Natural killer cell (primary cell): ENCODE results near the gene CCER1. TPM values are rescaled to one million over a fixed set of nuclear protein-coding genes. Genes with fewer than 3 reads are reported as not detected.

Experiments
- ATAC-seq, 3 donors: fragments of 150-1000 bp in 2 of 3; fragments of 200-7000 bp in 1 of 3; cut with Tn5 transposase; 1 replicate in 1 of 3; 2 replicates in 2 of 3; pipeline ENCODE4 v1.10.0; 2021; ENCODE audit warnings: mild to moderate bottlenecking in 2 of 3, moderate library complexity in 2 of 3
- DNase-seq, 2 donors: peaks; one replicate each; pipeline versions ENCODE4 v3.0.0 to v3.0.0-alpha.2; 2013 to 2021; ENCODE audit warnings: mixed read lengths in 1 of 2
- H3K27ac ChIP-seq: one replicate; pipeline ENCODE4 v1.5.1; 2013; ENCODE audit warnings: mild to moderate bottlenecking, low read length
- H3K27me3 ChIP-seq: one replicate; pipeline ENCODE4 v1.6.1; 2013; ENCODE audit warnings: low read length; ENCODE audit not compliant: control insufficient read depth, insufficient read depth
- H3K36me3 ChIP-seq: one replicate; pipeline ENCODE4 v1.6.1; 2013; ENCODE audit warnings: low read length; ENCODE audit not compliant: control insufficient read depth, insufficient read depth
- H3K4me1 ChIP-seq: one replicate; pipeline ENCODE4 v1.6.1; 2013; ENCODE audit warnings: low read length; ENCODE audit not compliant: control insufficient read depth, insufficient read depth
- H3K4me3 ChIP-seq: one replicate; pipeline ENCODE4 v1.5.1; 2013; ENCODE audit warnings: low read length
- H3K9me3 ChIP-seq: one replicate; pipeline ENCODE4 v1.6.1; 2013; ENCODE audit warnings: low read length; ENCODE audit not compliant: control insufficient read depth, insufficient read depth
- H3K27ac Mint-ChIP-seq, 2 donors: one replicate each; pipeline ENCODE4 v1.8.0; 2022; ENCODE audit warnings: mild to moderate bottlenecking in 2 of 2, mixed read lengths in 2 of 2, moderate library complexity in 1 of 2
- H3K27me3 Mint-ChIP-seq, 2 donors: one replicate each; pipeline ENCODE4 v1.8.0; 2022; ENCODE audit warnings: low read depth in 2 of 2, mixed read lengths in 2 of 2
- H3K36me3 Mint-ChIP-seq: one replicate; pipeline ENCODE4 v1.8.0; 2022; ENCODE audit warnings: mixed read lengths
- H3K4me1 Mint-ChIP-seq, 2 donors: one replicate each; pipeline ENCODE4 v1.8.0; 2022; ENCODE audit warnings: mixed read lengths in 2 of 2
- H3K4me3 Mint-ChIP-seq: one replicate; pipeline ENCODE4 v1.8.0; 2022; ENCODE audit warnings: mild to moderate bottlenecking, moderate library complexity, mixed read lengths
- H3K9me3 Mint-ChIP-seq, 2 donors: one replicate each; pipeline ENCODE4 v1.8.0; 2022; ENCODE audit warnings: mixed read lengths in 2 of 2
- CTCF ChIP-seq: fragments of 200-600 bp; IDR thresholded peaks from one replicate; pipeline ENCODE4 v1.8.0; 2022; ENCODE audit warnings: antibody characterized with exemption
- WGBS: methylation state at CpG from one replicate; pipeline ENCODE4 v1.1.7; 2013; ENCODE audit warnings: missing lambda C conversion rate; ENCODE audit not compliant: insufficient coverage; 5-methylcytosine and 5-hydroxymethylcytosine counted together
- intact Hi-C: fragments of 100-400 bp; cut with micrococcal nuclease; formaldehyde crosslinking; loops from one replicate; pipeline ENCODE4 v1.14.2; 2022
- total RNA-seq, 4 donors: library from RNA; stranded (reverse); fragments of 120-200 nt in 1 of 4; gene quantifications; one replicate each; pipeline versions ENCODE4 v1.2.3 to v1.2.4, GENCODE V29; 2013 to 2022

Gene CCER1
- total RNA-seq, 3 donors from 2014 or later (not counting 1 experiment from before 2014, with no cell fraction given): not detected

GRCh38 chr12:90984114-90984513, 29.1 kb upstream of the CCER1 start:
- Histone ChIP-seq H3K27ac (no peak overlapping the region), H3K27me3 (no peaks in the 10 kb centered on the region), H3K9me3 (no peaks in the 10 kb centered on the region), H3K36me3 (no peaks in the 10 kb centered on the region), H3K4me1 (no peaks in the 10 kb centered on the region), H3K4me3 (no peak overlapping the region)
- DNase-seq: no peak
- H3K27me3 Mint-ChIP-seq: no peaks in the 10 kb centered on the region
- no peak for TF ChIP-seq CTCF
- no peaks in the 10 kb centered on the region for H3K4me1 Mint-ChIP-seq
- H3K27ac Mint-ChIP-seq: no peak overlapping the region
- no peaks in the 10 kb centered on the region for H3K9me3 Mint-ChIP-seq
- H3K4me3 Mint-ChIP-seq: no peak overlapping the region
- no peak for ATAC-seq
- H3K36me3 Mint-ChIP-seq: no peaks in the 10 kb centered on the region
- intact Hi-C loops: loop anchor here (10.0 kb wide), 1 partner anchor 341 kb away; no protein-coding TSS in a partner anchor
- 89% methylated on average over 3 of the region's 3 CpGs for WGBS

- Mint-ChIP-seq H3K4me3 (no peak overlapping the region), H3K9me3 (no peaks in the 10 kb centered on the region), H3K27ac (no peak overlapping the region), H3K36me3 (no peaks in the 10 kb centered on the region), H3K27me3 (no peaks in the 10 kb centered on the region), H3K4me1 (no peaks in the 10 kb centered on the region)
- Histone ChIP-seq H3K4me3 (no peak overlapping the region), H3K27ac (no peak overlapping the region), H3K4me1 (no peaks in the 10 kb centered on the region), H3K9me3 (no peaks in the 10 kb centered on the region), H3K27me3 (no peaks in the 10 kb centered on the region), H3K36me3 (no peaks in the 10 kb centered on the region)
- 100% methylated on average over 1 of the region's 1 CpG for WGBS
- ATAC-seq: no peak
- TF ChIP-seq CTCF: no peak
- intact Hi-C loops: loop anchor here (10.0 kb wide), 1 partner anchor 343 kb away; no protein-coding TSS in a partner anchor
- no peak for DNase-seq
Measured at GRCh38 chr12:90982170-90982569, 27.2 kb upstream of the CCER1 start.

- Histone ChIP-seq H3K27ac (no peak overlapping the region), H3K27me3 (no peaks in the 10 kb centered on the region), H3K4me1 (no peaks in the 10 kb centered on the region), H3K9me3 (no peaks in the 10 kb centered on the region), H3K36me3 (no peaks in the 10 kb centered on the region), H3K4me3 (no peak overlapping the region)
- no peak overlapping the region for H3K4me3 Mint-ChIP-seq
- no peaks in the 10 kb centered on the region for H3K36me3 Mint-ChIP-seq
- no peaks in the 10 kb centered on the region for H3K4me1 Mint-ChIP-seq
- ATAC-seq (no peak), DNase-seq (no peak)
- H3K27ac Mint-ChIP-seq: no peak overlapping the region
- WGBS: 86% methylated on average over 2 of the region's 3 CpGs
- intact Hi-C loops: loop anchor here (10.0 kb wide), 1 partner anchor 345 kb away; no protein-coding TSS in a partner anchor
- TF ChIP-seq CTCF: no peak
- no peaks in the 10 kb centered on the region for H3K9me3 Mint-ChIP-seq
- no peaks in the 10 kb centered on the region for H3K27me3 Mint-ChIP-seq
Measured at GRCh38 chr12:90979951-90980350, 25.0 kb upstream of the CCER1 start.

- intact Hi-C loops: no loop called here
- Mint-ChIP-seq H3K4me3 (no peak overlapping the region), H3K36me3 (no peaks in the 10 kb centered on the region), H3K9me3 (no peaks in the 10 kb centered on the region), H3K27me3 (peaks cover 0 to 3% of the 10 kb centered on the region in 2 donors), H3K27ac (no peak overlapping the region), H3K4me1 (no peaks in the 10 kb centered on the region)
- Histone ChIP-seq H3K4me3 (no peak overlapping the region), H3K27me3 (no peaks in the 10 kb centered on the region), H3K36me3 (no peaks in the 10 kb centered on the region), H3K27ac (no peak overlapping the region), H3K9me3 (no peaks in the 10 kb centered on the region), H3K4me1 (no peaks in the 10 kb centered on the region)
- 81% methylated on average over 3 of the region's 3 CpGs for WGBS
- no peak for DNase-seq
- ATAC-seq: no peak
- no peak for TF ChIP-seq CTCF
Measured at GRCh38 chr12:90979019-90979418, 24.0 kb upstream of the CCER1 start.
